ENCODE results near the gene SMOC1.

SMOC1 gene

GRCh38 chr14:70014406-70015095 is 135.3 kb downstream of the SMOC1 start:
- no peak for DNase-seq

- DNase-seq, result no peak
Measured at GRCh38 chr14:70018230-70018629, 139.0 kb downstream of the SMOC1 start.

GRCh38 chr14:70018713-70019211 is 139.5 kb downstream of the SMOC1 start:
- peak in 1 of 2 donors; percentile 49 for DNase-seq

GRCh38 chr14:70019695-70020094 is 140.5 kb downstream of the SMOC1 start:
- DNase-seq, result no peak

GRCh38 chr14:70020352-70021170 is 141.3 kb downstream of the SMOC1 start:
- peak in 1 of 2 donors; percentile 79 for DNase-seq

- DNase-seq, result no peak
Measured at GRCh38 chr14:70021548-70022220, 142.5 kb downstream of the SMOC1 start.

- no peak for DNase-seq
Measured at GRCh38 chr14:70022771-70023445, 143.7 kb downstream of the SMOC1 start.

- no peak for DNase-seq
Measured at GRCh38 chr14:70023871-70024270, 144.7 kb downstream of the SMOC1 start.

- DNase-seq, result peak; percentile 12 to 42
Measured at GRCh38 chr14:70027785-70028428, 148.7 kb downstream of the SMOC1 start.

GRCh38 chr14:70029296-70030132 is 150.3 kb downstream of the SMOC1 start:
- no peak for DNase-seq

- no peak for DNase-seq
Measured at GRCh38 chr14:70032016-70032415, 152.8 kb downstream of the SMOC1 start.

GRCh38 chr14:70032447-70032846 is 153.2 kb downstream of the SMOC1 start:
- DNase-seq, result no peak

GRCh38 chr14:70033116-70033515 is 153.9 kb downstream of the SMOC1 start:
- DNase-seq, result no peak

GRCh38 chr14:70033561-70033960 is 154.3 kb downstream of the SMOC1 start:
- no peak for DNase-seq

- DNase-seq, result no peak
Measured at GRCh38 chr14:70034257-70034656, 155.0 kb downstream of the SMOC1 start.

GRCh38 chr14:70036665-70037064 is 157.4 kb downstream of the SMOC1 start:
- no peak for DNase-seq

- DNase-seq, result peak in 1 of 2 donors; percentile 9
Measured at GRCh38 chr14:70043001-70043400, 163.8 kb downstream of the SMOC1 start.

GRCh38 chr14:70045310-70045709 is 166.1 kb downstream of the SMOC1 start:
- DNase-seq, result no peak

GRCh38 chr14:70045844-70046535 is 166.8 kb downstream of the SMOC1 start:
- DNase-seq, result no peak

- DNase-seq, result no peak
Measured at GRCh38 chr14:70047598-70048312, 168.5 kb downstream of the SMOC1 start.

All from bone marrow (tissue), 2 donors.